OCI-LY3 (cell line): ENCODE data around the gene CAMK2B.

ENCODE experiments used
- H2AFZ ChIP-seq: fragments of 200-600, 300-600 bp; shearing (Covaris generic); 2 replicates; pipeline ENCODE4 v1.6.0; 2014; ENCODE audit warnings: antibody characterized with exemption, low read depth, low read length
- H3K27ac ChIP-seq: fragments of 200-600, 300-600 bp; sonication (generic); 2 replicates; pipeline ENCODE4 v1.5.1; 2014; ENCODE audit warnings: mild to moderate bottlenecking, low read length, moderate library complexity, mixed read lengths
- H3K27me3 ChIP-seq: fragments of 200-600, 300-600 bp; sonication (generic); 2 replicates; pipeline ENCODE4 v1.6.1; 2014; ENCODE audit warnings: low read depth, low read length, mixed read lengths
- H3K36me3 ChIP-seq: fragments of 200-600, 300-600 bp; sonication (generic); replicated peaks from 2 replicates; pipeline ENCODE3; 2014; ENCODE audit warnings: low read depth, low read length, mixed read lengths
- H3K4me1 ChIP-seq: fragments of 300-600, 200-600 bp; sonication (generic); 2 replicates; pipeline ENCODE4 v1.6.1; 2014; ENCODE audit warnings: low read length, mixed read lengths
- H3K4me2 ChIP-seq: fragments of 200-600, 300-600 bp; sonication (generic); 2 replicates; pipeline ENCODE4 v1.6.1; 2014; ENCODE audit warnings: low read length, mixed read lengths
- H3K4me3 ChIP-seq: fragments of 300-600, 200-600 bp; sonication (generic); 2 replicates; pipeline ENCODE4 v1.5.1; 2014; ENCODE audit warnings: antibody characterized with exemption, mild to moderate bottlenecking, low read length, moderate library complexity
- H3K79me2 ChIP-seq: fragments of 300-600, 200-600 bp; shearing (Covaris generic); 2 replicates; pipeline ENCODE4 v1.6.1; 2014; ENCODE audit warnings: mild to moderate bottlenecking, low read length, mixed read lengths
- H3K9ac ChIP-seq: fragments of 300-600, 200-600 bp; shearing (Covaris generic); 2 replicates; pipeline ENCODE4 v1.6.0; 2014; ENCODE audit warnings: mild to moderate bottlenecking, low read length, moderate library complexity
- H3K9me3 ChIP-seq: fragments of 200-600, 300-600 bp; shearing (Covaris generic); 2 replicates; pipeline ENCODE4 v1.6.1; 2014; ENCODE audit warnings: low read length, mixed read lengths; ENCODE audit not compliant: insufficient read depth
- H4K20me1 ChIP-seq: fragments of 200-600, 300-600 bp; sonication (generic); 2 replicates; pipeline ENCODE4 v1.6.1; 2016; ENCODE audit warnings: low read length, mixed read lengths; ENCODE audit not compliant: insufficient read depth
- CTCF ChIP-seq: fragments of 200-600, 300-600 bp; sonication (generic); IDR thresholded peaks from 2 replicates; pipeline ENCODE4 v1.5.1; 2014; ENCODE audit warnings: antibody characterized with exemption, low read length, low read depth
- EZH2phosphoT487 ChIP-seq: fragments of 200-600 bp; shearing (Covaris generic); IDR thresholded peaks from 2 replicates; pipeline ENCODE4 v1.6.1; 2018; ENCODE audit warnings: antibody characterized with exemption, mixed run types, low read depth

Gene CAMK2B

GRCh38 chr7:44225566-44226395, 99.6 kb downstream of the CAMK2B start:
- no peaks in the 10 kb centered on the region for H4K20me1 ChIP-seq
- no peak overlapping the region for H2AFZ ChIP-seq
- H3K79me2 ChIP-seq = no peaks in the 10 kb centered on the region
- no peak overlapping the region for H3K4me2 ChIP-seq
- peaks cover 13% of the 10 kb centered on the region; the same call in 1 of the 2 replicates for H3K27me3 ChIP-seq
- no peaks in the 10 kb centered on the region for H3K36me3 ChIP-seq
- no peak for TF ChIP-seq CTCF
- no peak overlapping the region for H3K27ac ChIP-seq
- H3K9ac ChIP-seq = no peak overlapping the region
- H3K9me3 ChIP-seq = no peaks in the 10 kb centered on the region
- no peaks in the 10 kb centered on the region for H3K4me1 ChIP-seq
- no peak overlapping the region for H3K4me3 ChIP-seq

- Histone ChIP-seq H3K9me3 (no peaks in the 10 kb centered on the region), H3K36me3 (no peaks in the 10 kb centered on the region), H3K9ac (no peak overlapping the region), H2AFZ (no peak overlapping the region), H3K4me1 (no peaks in the 10 kb centered on the region), H3K4me2 (no peak overlapping the region), H3K79me2 (no peaks in the 10 kb centered on the region), H3K27ac (no peak overlapping the region), H3K27me3 (peaks cover 13% of the 10 kb centered on the region; the same call in 1 of the 2 replicates), H3K4me3 (no peak overlapping the region), H4K20me1 (no peaks in the 10 kb centered on the region)
- TF ChIP-seq CTCF = no peak
- TF ChIP-seq EZH2phosphoT487 = no peak
Measured at GRCh38 chr7:44224974-44225565, 100.3 kb downstream of the CAMK2B start.

GRCh38 chr7:44224080-44224973, 101.1 kb downstream of the CAMK2B start:
- Histone ChIP-seq H2AFZ (no peak overlapping the region), H3K27me3 (peaks cover 13% of the 10 kb centered on the region; the same call in 1 of the 2 replicates), H3K4me3 (no peak overlapping the region), H3K27ac (no peak overlapping the region), H3K4me1 (no peaks in the 10 kb centered on the region), H3K9me3 (no peaks in the 10 kb centered on the region), H3K4me2 (no peak overlapping the region), H3K9ac (no peak overlapping the region), H3K79me2 (no peaks in the 10 kb centered on the region), H3K36me3 (no peaks in the 10 kb centered on the region), H4K20me1 (no peaks in the 10 kb centered on the region)
- TF ChIP-seq CTCF (no peak), EZH2phosphoT487 (no peak)
